ENCODE results near the gene TFPI. TPM values are rescaled to one million over a fixed set of nuclear protein-coding genes. Genes with fewer than 3 reads are reported as not detected.
A peak's percentile ranks its signal among the peaks of the same experiment; 100 is the strongest.

TFPI gene
- total RNA-seq, 1 experiment from 2014 or later: 16.0 TPM

DNA sequence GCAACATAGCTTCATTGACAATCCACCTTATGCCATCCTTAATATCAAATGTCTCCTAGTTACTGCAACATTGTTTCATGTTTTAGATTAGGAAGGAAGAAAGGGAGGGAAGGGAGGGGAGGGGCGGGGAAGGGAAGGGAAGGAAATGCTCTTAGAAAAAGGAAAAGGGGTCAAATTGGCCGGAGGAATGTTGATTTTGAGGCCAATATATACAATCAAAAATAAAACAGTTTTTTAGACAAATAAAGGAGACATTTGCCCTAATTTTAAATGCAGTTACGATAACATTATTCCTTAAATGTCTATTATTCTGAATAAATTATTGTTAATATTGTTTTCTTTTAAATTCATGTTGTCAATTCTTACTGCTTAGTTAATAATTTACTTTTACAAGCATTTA is 72.7 kb downstream of the TFPI start:
- intact Hi-C loops (cut with micrococcal nuclease): no loop called here
- CTCF ChIA-PET: no interaction called here
- no peaks in the 10 kb centered on the region for H3F3A ChIP-seq (ENCODE audit: low read length, unreplicated experiment)
- H3K79me2 ChIP-seq (ENCODE audit: low read length): no peaks in the 10 kb centered on the region
- POLR2A ChIA-PET (ENCODE audit: unreplicated experiment): no interaction called here
- H3K9me2 ChIP-seq (replicated peaks; ENCODE audit: low read length): no peaks in the 10 kb centered on the region
- ATAC-seq (no peak), DNase-seq (no peak)
- no peaks in the 10 kb centered on the region for H3K9me3 ChIP-seq (ENCODE audit: low read length)
- no peak overlapping the region for H3K27ac ChIP-seq (ENCODE audit: low read length)
- peaks cover 7% of the 10 kb centered on the region; the same call in 1 of the 2 replicates for H3K4me1 ChIP-seq (ENCODE audit: insufficient read depth, low read length)
- no peaks in the 10 kb centered on the region for H3K36me3 ChIP-seq (ENCODE audit: low read depth, low read length)
- TF ChIP-seq EZH2phosphoT487 (IDR thresholded peaks at IDR 0.05; ENCODE audit: borderline replicate concordance, low read length): no peak
- TF ChIP-seq EZH2 (IDR thresholded peaks at IDR 0.05; ENCODE audit: low read length, unreplicated experiment): no peak
- TF ChIP-seq, protein P1, sequence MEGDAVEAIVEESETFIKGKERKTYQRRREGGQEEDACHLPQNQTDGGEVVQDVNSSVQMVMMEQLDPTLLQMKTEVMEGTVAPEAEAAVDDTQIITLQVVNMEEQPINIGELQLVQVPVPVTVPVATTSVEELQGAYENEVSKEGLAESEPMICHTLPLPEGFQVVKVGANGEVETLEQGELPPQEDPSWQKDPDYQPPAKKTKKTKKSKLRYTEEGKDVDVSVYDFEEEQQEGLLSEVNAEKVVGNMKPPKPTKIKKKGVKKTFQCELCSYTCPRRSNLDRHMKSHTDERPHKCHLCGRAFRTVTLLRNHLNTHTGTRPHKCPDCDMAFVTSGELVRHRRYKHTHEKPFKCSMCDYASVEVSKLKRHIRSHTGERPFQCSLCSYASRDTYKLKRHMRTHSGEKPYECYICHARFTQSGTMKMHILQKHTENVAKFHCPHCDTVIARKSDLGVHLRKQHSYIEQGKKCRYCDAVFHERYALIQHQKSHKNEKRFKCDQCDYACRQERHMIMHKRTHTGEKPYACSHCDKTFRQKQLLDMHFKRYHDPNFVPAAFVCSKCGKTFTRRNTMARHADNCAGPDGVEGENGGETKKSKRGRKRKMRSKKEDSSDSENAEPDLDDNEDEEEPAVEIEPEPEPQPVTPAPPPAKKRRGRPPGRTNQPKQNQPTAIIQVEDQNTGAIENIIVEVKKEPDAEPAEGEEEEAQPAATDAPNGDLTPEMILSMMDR (conservative IDR thresholded peaks at IDR 0.05; ENCODE audit: low read depth, low read length): no peak
- no TSS peak for BruUV-seq (replicated peaks)
- H3K27me3 ChIP-seq (ENCODE audit: low read length): no peaks in the 10 kb centered on the region
- no peak overlapping the region for H3K4me2 ChIP-seq (ENCODE audit: low read length)
- H3K9ac ChIP-seq (ENCODE audit: low read length): no peak overlapping the region
- no peak overlapping the region for H2AFZ ChIP-seq (ENCODE audit: low read length)
- H3K4me3 ChIP-seq (ENCODE audit: low read length): no peak overlapping the region
- H4K20me1 ChIP-seq (ENCODE audit: low read length): no peaks in the 10 kb centered on the region

DNA sequence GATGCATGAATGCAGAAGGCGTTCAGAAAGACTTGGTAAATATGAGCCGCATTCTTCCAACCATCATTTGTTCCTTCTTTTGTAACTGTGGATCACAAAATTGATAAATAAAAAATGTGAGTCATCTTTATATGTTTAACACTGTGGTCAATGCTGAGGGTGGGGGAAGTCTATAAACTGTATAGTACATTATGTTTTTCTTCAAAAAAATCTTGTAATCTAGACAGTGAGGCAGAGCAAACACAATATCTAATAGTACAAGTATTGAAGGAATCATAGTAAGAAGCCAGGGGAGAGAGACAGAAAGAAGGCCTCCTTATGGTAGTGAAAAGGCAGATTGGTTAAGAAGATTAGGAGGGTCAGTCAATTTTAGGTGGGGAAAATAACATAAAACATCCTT is 75.5 kb downstream of the TFPI start:
- peak; percentile 97 for ATAC-seq
- Histone ChIP-seq H3F3A (ENCODE audit: low read length, unreplicated experiment) (no peaks in the 10 kb centered on the region), H3K4me3 (ENCODE audit: low read length) (no peak overlapping the region), H3K9me2 (replicated peaks; ENCODE audit: low read length) (no peaks in the 10 kb centered on the region), H3K27ac (ENCODE audit: low read length) (no peak overlapping the region), H3K4me1 (ENCODE audit: insufficient read depth, low read length) (peaks cover 7% of the 10 kb centered on the region; the same call in 1 of the 2 replicates), H3K27me3 (ENCODE audit: low read length) (no peaks in the 10 kb centered on the region), H3K9ac (ENCODE audit: low read length) (no peak overlapping the region), H2AFZ (ENCODE audit: low read length) (no peak overlapping the region), H3K79me2 (ENCODE audit: low read length) (no peaks in the 10 kb centered on the region), H3K4me2 (ENCODE audit: low read length) (no peak overlapping the region), H3K9me3 (ENCODE audit: low read length) (no peaks in the 10 kb centered on the region), H3K36me3 (ENCODE audit: low read depth, low read length) (no peaks in the 10 kb centered on the region), H4K20me1 (ENCODE audit: low read length) (no peaks in the 10 kb centered on the region)
- BruUV-seq (replicated peaks): no TSS peak
- CTCF ChIA-PET: no interaction called here
- TF ChIP-seq EZH2 (IDR thresholded peaks at IDR 0.05; ENCODE audit: low read length, unreplicated experiment) (no peak), EZH2phosphoT487 (IDR thresholded peaks at IDR 0.05; ENCODE audit: borderline replicate concordance, low read length) (no peak)
- TF ChIP-seq, protein P1 (conservative IDR thresholded peaks at IDR 0.05; ENCODE audit: low read depth, low read length): no peak
- peak; percentile 37 for DNase-seq
- POLR2A ChIA-PET (ENCODE audit: unreplicated experiment): no interaction called here
- intact Hi-C loops (cut with micrococcal nuclease): no loop called here

- BruUV-seq (replicated peaks): no TSS peak
- no peak overlapping the region for H3K27ac ChIP-seq (ENCODE audit: low read length)
- ChIA-PET CTCF (no interaction called here), POLR2A (ENCODE audit: unreplicated experiment) (no interaction called here)
- H3K36me3 ChIP-seq (ENCODE audit: low read depth, low read length): no peaks in the 10 kb centered on the region
- no peaks in the 10 kb centered on the region for H3K9me2 ChIP-seq (replicated peaks; ENCODE audit: low read length)
- TF ChIP-seq EZH2phosphoT487 (IDR thresholded peaks at IDR 0.05; ENCODE audit: borderline replicate concordance, low read length): no peak
- TF ChIP-seq, protein P1 (conservative IDR thresholded peaks at IDR 0.05; ENCODE audit: low read depth, low read length): no peak
- no peak for TF ChIP-seq EZH2 (IDR thresholded peaks at IDR 0.05; ENCODE audit: low read length, unreplicated experiment)
- no peaks in the 10 kb centered on the region for H4K20me1 ChIP-seq (ENCODE audit: low read length)
- DNase-seq: no peak
- no peaks in the 10 kb centered on the region for H3K27me3 ChIP-seq (ENCODE audit: low read length)
- intact Hi-C loops (cut with micrococcal nuclease): no loop called here
- H3K9me3 ChIP-seq (ENCODE audit: low read length): no peaks in the 10 kb centered on the region
- peaks cover 7% of the 10 kb centered on the region; the same call in 1 of the 2 replicates for H3K4me1 ChIP-seq (ENCODE audit: insufficient read depth, low read length)
- ATAC-seq: no peak
- H3K79me2 ChIP-seq (ENCODE audit: low read length): no peaks in the 10 kb centered on the region
- no peak overlapping the region for H3K4me3 ChIP-seq (ENCODE audit: low read length)
- no peak overlapping the region for H2AFZ ChIP-seq (ENCODE audit: low read length)
- no peak overlapping the region for H3K9ac ChIP-seq (ENCODE audit: low read length)
- H3F3A ChIP-seq (ENCODE audit: low read length, unreplicated experiment): no peaks in the 10 kb centered on the region
- H3K4me2 ChIP-seq (ENCODE audit: low read length): no peak overlapping the region
These were observed 77.2 kb downstream of the TFPI start for GRCh38 chr2:187477051-187477450.

Measured in PC-3 (cell line).